Breast epithelium (tissue), 3 donors: ENCODE results near the gene TBC1D2B.

Experiments
- CTCF ChIP-seq, 3 donors: fragments of 450-650 bp; IDR thresholded peaks; one replicate each; pipeline ENCODE4 v1.5.1; 2016 to 2017; ENCODE audit warnings: antibody characterized with exemption in 3 of 3, mild to moderate bottlenecking in 3 of 3, moderate library complexity in 3 of 3
- POLR2A ChIP-seq: fragments of 450-650 bp; IDR thresholded peaks from one replicate; pipeline ENCODE4 v1.6.1; 2016; ENCODE audit warnings: antibody characterized with exemption, mild to moderate bottlenecking, moderate library complexity

- no peak for TF ChIP-seq POLR2A
- TF ChIP-seq CTCF (IDR thresholded peaks at IDR 0.05), result no peak
Measured at GRCh38 chr15:78070049-78070700, 7.3 kb downstream of the TBC1D2B start.
